IPS-18a (cell line): ENCODE results near the gene CCDC191.

Experiments
- H3K27ac ChIP-seq: one replicate; pipeline ENCODE4 v1.5.1; 2013; ENCODE audit warnings: low read length
- H3K27me3 ChIP-seq: one replicate; pipeline ENCODE4 v1.6.1; 2013; ENCODE audit warnings: mild to moderate bottlenecking, low read length; ENCODE audit not compliant: control insufficient read depth, insufficient read depth
- H3K36me3 ChIP-seq: one replicate; pipeline ENCODE4 v1.6.1; 2013; ENCODE audit warnings: low read depth, low read length; ENCODE audit not compliant: control insufficient read depth
- H3K4me1 ChIP-seq: one replicate; pipeline ENCODE4 v1.6.1; 2013; ENCODE audit warnings: low read depth, low read length; ENCODE audit not compliant: control insufficient read depth
- H3K4me3 ChIP-seq: one replicate; pipeline ENCODE4 v1.5.1; 2013; ENCODE audit warnings: low read length
- H3K9ac ChIP-seq: one replicate; pipeline ENCODE4 v1.6.1; 2013; ENCODE audit warnings: mild to moderate bottlenecking, low read length, moderate library complexity
- H3K9me3 ChIP-seq: one replicate; pipeline ENCODE4 v1.6.1; 2013; ENCODE audit warnings: low read depth, low read length; ENCODE audit not compliant: control insufficient read depth

The CCDC191 gene

DNA sequence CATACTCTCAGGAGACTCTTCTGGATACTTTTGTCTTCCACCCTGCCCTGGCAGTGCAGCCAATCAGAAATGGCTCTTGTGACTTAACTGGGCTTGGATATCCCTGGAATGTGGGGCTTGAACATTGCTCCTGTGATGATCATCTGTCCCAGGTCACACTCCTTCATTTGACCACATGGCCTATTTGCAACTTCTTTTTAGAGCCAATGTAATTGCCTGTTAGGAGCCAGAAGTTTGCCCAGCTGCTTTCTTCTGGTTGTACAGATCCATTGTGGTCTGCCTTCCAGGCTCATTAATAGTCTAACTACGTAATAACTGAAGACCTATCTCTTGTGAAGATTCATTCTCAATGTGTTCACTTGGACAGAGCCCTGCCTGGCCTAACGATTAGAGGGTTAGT is 30.0 kb upstream of the CCDC191 start:
- H3K4me1 ChIP-seq = no peaks in the 10 kb centered on the region
- H3K4me3 ChIP-seq = no peak overlapping the region
- no peak overlapping the region for H3K27ac ChIP-seq
- no peaks in the 10 kb centered on the region for H3K27me3 ChIP-seq
- peaks cover 55% of the 10 kb centered on the region for H3K36me3 ChIP-seq
- H3K9me3 ChIP-seq = no peaks in the 10 kb centered on the region
- no peak overlapping the region for H3K9ac ChIP-seq

DNA sequence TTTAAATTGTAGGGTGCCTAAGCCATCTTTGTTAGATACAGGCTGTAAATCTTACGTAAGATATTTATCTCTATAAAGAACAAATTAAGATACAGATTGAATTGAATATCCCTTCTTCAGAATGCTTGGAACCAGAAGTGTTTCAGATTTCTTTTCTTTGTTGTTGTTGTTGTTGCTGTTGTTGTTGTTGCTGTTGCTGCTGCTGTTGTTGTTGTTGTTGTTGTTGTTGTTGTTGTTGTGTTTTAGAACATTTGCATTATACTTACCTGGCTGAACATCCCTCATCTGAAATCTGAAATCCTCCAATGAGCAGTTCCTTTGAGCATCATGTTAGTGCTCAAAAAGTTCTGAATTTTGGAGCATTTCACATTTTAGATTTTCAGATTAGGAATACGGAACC is 26.8 kb upstream of the CCDC191 start:
- Histone ChIP-seq H3K4me1 (no peaks in the 10 kb centered on the region), H3K36me3 (peaks cover 82% of the 10 kb centered on the region), H3K9ac (no peak overlapping the region), H3K9me3 (no peaks in the 10 kb centered on the region), H3K27ac (no peak overlapping the region), H3K4me3 (no peak overlapping the region), H3K27me3 (no peaks in the 10 kb centered on the region)

DNA sequence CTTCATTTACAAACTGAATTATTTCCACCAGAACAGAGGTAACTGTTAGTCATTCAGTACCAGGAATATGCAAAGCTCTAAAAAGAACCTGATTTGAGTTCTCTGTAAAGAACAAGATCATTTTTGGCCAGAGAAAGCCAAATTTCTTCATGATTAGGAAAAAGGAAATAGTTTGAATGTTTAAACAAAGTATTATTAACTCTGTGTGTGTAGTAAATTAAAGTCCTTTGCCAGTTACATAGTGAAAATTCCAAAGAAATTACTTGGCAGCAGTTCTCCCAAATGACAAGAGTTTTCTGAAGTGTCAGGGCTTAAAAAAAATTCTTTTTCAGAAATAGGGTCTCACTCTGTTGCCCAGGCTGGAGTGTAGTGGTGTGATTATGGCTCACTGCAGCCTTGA is 24.7 kb upstream of the CCDC191 start:
- Histone ChIP-seq H3K9ac (no peak overlapping the region), H3K27ac (no peak overlapping the region), H3K9me3 (no peaks in the 10 kb centered on the region), H3K36me3 (peaks cover 83% of the 10 kb centered on the region), H3K4me3 (no peak overlapping the region), H3K4me1 (no peaks in the 10 kb centered on the region), H3K27me3 (no peaks in the 10 kb centered on the region)

DNA sequence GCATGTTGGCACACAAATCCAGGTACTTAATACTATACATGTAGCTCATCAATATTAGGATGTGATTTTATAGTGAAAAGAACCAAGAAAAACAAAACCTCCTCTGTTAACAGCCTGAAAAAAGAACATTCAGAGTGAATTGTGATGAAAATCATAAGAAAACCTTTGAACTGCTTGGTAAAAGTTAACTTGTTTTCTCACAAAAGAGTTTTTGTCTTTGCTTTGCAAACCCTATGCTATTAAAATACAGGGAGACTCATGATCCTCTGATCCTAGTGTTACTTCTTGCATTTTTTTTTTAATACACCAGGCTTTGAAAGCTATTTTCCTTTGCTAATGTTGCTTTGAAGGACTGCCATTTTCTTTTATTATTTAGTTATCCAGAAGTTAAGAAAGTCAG is 23.9 kb upstream of the CCDC191 start:
- H3K36me3 ChIP-seq = peaks cover 84% of the 10 kb centered on the region
- H3K9me3 ChIP-seq = no peaks in the 10 kb centered on the region
- no peak overlapping the region for H3K4me3 ChIP-seq
- H3K27ac ChIP-seq = no peak overlapping the region
- H3K9ac ChIP-seq = no peak overlapping the region
- no peaks in the 10 kb centered on the region for H3K27me3 ChIP-seq
- H3K4me1 ChIP-seq = no peaks in the 10 kb centered on the region

DNA sequence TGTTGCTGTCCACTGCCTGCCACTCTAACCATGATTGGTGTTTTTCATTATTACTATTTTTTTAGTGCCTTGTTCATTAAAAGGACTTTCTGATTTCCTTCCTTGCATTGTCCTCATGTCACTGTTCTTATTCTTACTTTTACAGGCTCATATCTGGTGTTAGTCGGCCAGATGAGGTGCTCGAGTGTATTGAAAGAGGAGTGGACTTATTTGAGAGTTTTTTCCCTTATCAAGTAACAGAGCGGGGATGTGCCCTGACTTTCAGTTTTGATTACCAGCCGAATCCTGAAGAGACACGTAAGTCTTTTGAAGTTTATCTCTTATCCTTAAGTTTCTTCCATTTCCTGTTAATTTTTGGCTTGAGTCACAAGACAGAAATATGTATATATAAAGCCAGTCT is 23.4 kb upstream of the CCDC191 start:
- H3K9me3 ChIP-seq = no peaks in the 10 kb centered on the region
- H3K36me3 ChIP-seq = peaks cover 86% of the 10 kb centered on the region
- H3K27ac ChIP-seq = no peak overlapping the region
- H3K9ac ChIP-seq = no peak overlapping the region
- H3K4me3 ChIP-seq = no peak overlapping the region
- H3K27me3 ChIP-seq = no peaks in the 10 kb centered on the region
- no peaks in the 10 kb centered on the region for H3K4me1 ChIP-seq

DNA sequence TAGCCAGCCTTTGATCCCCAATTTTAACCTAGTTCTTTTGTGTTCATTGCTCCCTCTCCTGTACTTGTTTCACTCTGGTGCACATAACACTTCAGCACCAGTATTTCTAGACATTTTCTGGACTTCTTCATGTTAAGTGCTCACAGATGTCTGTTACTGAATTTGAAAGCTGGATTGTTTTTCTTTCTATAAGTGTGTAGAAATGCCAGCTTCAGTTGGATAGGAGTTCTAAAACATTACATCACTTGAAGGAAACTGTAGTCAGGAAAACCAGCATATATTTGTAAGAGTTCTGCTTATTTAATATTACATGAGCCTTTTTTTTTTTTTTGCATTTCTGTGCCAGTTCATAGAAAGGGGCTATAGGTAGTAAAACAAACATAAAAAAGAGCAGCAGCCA is 21.8 kb upstream of the CCDC191 start:
- H3K9ac ChIP-seq = no peak overlapping the region
- no peaks in the 10 kb centered on the region for H3K9me3 ChIP-seq
- H3K4me3 ChIP-seq = no peak overlapping the region
- no peak overlapping the region for H3K27ac ChIP-seq
- H3K4me1 ChIP-seq = no peaks in the 10 kb centered on the region
- no peaks in the 10 kb centered on the region for H3K27me3 ChIP-seq
- peaks cover 90% of the 10 kb centered on the region for H3K36me3 ChIP-seq

DNA sequence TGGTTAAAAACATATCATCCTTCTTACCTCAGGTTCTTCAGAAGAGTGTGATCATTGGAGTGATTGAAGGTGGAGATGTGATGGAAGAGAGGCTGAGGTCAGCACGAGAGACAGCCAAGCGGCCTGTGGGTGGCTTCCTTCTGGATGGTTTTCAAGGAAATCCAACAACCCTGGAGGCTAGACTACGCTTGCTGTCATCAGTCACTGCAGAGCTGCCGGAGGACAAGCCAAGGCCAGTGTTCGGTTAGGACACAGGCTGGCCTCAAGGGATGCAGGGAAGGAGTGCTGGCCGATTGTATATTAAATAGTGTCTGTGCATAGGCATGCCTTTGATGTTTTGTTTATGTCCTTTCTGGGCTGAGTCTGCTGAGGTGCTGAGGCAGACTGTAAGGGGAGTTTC is 20.4 kb upstream of the CCDC191 start:
- Histone ChIP-seq H3K9ac (no peak overlapping the region), H3K9me3 (no peaks in the 10 kb centered on the region), H3K4me3 (no peak overlapping the region), H3K4me1 (no peaks in the 10 kb centered on the region), H3K36me3 (peaks cover 87% of the 10 kb centered on the region), H3K27ac (no peak overlapping the region), H3K27me3 (no peaks in the 10 kb centered on the region)

DNA sequence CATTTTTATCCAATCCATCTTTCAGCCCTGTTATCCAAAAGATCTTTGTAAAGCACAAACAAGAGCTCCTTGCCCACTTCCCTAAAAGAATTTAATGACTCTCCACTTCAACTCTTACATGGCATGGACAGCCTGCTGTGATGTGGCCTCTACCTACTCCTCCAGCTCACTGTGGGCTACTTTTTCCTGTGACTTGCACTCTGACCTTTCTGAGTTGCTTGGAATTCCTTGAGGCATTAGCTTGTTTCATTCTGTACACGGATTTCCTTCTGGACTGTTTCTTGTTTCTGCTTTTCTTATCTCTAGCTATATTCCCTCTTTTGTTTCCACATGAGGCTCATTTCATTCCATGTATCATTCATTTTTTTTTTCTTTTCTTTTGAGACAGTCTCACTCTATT is 15.5 kb upstream of the CCDC191 start:
- H3K9me3 ChIP-seq = no peaks in the 10 kb centered on the region
- no peak overlapping the region for H3K4me3 ChIP-seq
- no peaks in the 10 kb centered on the region for H3K27me3 ChIP-seq
- no peaks in the 10 kb centered on the region for H3K4me1 ChIP-seq
- peaks cover 81% of the 10 kb centered on the region for H3K36me3 ChIP-seq
- no peak overlapping the region for H3K9ac ChIP-seq
- no peak overlapping the region for H3K27ac ChIP-seq

DNA sequence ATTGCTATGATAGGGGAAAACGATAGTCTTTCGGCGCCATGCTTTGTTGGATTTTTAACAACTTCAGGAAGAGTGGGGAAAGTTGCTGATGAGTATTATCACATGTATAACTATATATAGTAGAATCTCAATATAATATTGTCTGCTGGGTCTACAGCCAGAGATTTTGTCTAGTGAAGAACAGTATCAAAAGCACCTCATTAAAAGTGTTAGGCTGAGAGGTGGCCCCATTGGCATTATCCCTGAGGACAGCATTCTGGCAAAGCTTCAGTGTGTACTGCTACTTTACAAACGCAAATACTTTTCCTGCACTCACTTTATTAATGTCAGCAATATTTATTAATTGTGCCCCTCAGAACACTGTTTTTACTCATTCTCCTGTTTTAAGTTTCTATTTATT is 12.0 kb upstream of the CCDC191 start:
- Histone ChIP-seq H3K27me3 (no peaks in the 10 kb centered on the region), H3K9me3 (no peaks in the 10 kb centered on the region), H3K4me1 (no peaks in the 10 kb centered on the region), H3K27ac (no peak overlapping the region), H3K4me3 (no peak overlapping the region), H3K36me3 (peaks cover 65% of the 10 kb centered on the region), H3K9ac (no peak overlapping the region)

DNA sequence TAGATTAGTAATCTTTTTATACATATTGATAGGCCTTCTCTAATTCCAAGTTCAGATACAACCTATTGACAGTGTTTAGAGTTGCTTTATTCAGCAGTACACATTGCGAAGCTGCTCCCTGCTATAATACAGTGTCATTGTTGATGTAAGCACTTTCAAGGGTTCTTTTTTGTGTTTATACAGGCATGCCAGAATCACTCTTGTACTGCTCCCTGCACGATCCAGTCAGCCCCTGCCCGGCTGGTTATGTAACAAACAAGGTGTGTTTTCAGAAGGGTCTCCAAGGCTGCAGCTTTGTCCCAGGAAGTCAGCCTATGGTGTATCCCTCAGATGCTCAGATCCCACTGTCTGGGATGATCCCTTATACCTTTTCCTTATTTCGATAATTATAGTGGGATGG is 11.5 kb upstream of the CCDC191 start:
- Histone ChIP-seq H3K4me1 (no peaks in the 10 kb centered on the region), H3K27ac (no peak overlapping the region), H3K4me3 (no peak overlapping the region), H3K36me3 (peaks cover 65% of the 10 kb centered on the region), H3K9me3 (no peaks in the 10 kb centered on the region), H3K27me3 (no peaks in the 10 kb centered on the region), H3K9ac (no peak overlapping the region)

DNA sequence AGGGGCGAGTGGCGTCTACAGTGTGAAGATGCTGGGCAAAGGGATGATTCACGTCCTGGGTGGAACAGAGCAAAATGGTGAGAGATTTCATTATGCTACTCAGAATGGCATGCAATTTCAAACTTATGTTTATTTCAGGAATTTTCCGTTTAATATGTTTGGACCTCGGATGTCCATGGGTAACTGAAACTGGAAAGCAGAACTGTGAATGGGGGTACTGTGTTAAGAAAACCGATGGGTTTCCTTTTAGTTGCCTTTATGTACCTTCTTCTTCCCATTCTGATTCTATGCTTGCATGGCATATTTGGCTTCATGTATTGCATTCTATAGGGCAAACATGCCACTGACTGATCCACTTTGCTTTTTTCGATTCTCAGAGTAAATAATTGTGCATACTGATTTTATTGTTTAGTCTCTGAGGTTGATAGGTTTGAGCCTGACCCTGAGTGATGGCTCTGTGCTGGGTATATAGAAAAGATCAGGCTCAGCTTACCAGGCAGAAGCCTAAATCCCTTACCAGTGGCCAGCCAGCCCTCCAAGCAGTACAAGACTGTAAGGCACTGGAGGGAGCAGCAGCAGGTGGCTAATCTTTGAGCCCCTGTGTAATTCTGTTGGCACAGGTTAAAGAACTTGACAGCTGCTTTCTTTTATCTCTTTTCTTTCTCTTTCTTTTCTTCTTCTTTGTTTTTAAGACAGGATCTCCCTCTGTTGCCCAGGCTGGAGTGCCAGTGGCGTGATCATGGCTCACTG is 4.8 kb upstream of the CCDC191 start:
- H3K36me3 ChIP-seq = peaks cover 12% of the 10 kb centered on the region
- no peak overlapping the region for H3K27ac ChIP-seq
- no peaks in the 10 kb centered on the region for H3K9me3 ChIP-seq
- no peak overlapping the region for H3K4me3 ChIP-seq
- no peaks in the 10 kb centered on the region for H3K4me1 ChIP-seq
- no peaks in the 10 kb centered on the region for H3K27me3 ChIP-seq
- no peak overlapping the region for H3K9ac ChIP-seq

DNA sequence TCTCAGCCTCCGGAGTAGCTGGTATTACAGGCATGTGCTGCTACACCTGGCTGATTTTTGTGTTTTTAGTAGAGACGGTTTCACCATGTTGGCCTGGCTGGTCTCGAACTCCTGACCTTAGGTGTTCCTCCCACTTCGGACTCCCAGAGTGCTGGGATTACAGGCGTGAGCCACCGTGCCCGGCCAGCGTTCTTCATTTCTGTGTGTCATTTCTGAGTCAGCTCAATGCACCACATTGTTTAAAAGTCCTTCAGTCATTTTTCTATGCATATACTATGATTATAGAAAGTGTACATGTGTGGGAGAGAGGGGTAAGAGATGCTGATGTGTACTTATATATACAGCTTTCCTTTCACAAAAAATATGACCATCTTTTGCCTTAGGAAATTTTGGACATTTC is 2.3 kb upstream of the CCDC191 start:
- H3K36me3 ChIP-seq = no peaks in the 10 kb centered on the region
- no peak overlapping the region for H3K9ac ChIP-seq
- H3K27ac ChIP-seq = no peak overlapping the region
- H3K4me3 ChIP-seq = no peak overlapping the region
- H3K27me3 ChIP-seq = no peaks in the 10 kb centered on the region
- H3K4me1 ChIP-seq = no peaks in the 10 kb centered on the region
- no peaks in the 10 kb centered on the region for H3K9me3 ChIP-seq
